A673 (cell line): ENCODE measurements around the gene LRRC8C. TPM values are rescaled to one million over a fixed set of nuclear protein-coding genes. Genes with fewer than 3 reads are reported as not detected.
"Not testable (repeated sequence)": the region's sequence is repeated elsewhere in the genome, so short reads cannot be mapped to it uniquely, and the experiment has no call there.

Source experiments
- BruUV-seq: library from RNA; stranded (reverse); fragments of 400-500 nt; replicated peaks from 2 replicates; lab custom pipeline; 2021; lab: Mats Ljungman, UMichigan
- CTCF ChIA-PET: fragments of 300-600 bp; sonication (Branson Sonifier 250); formaldehyde crosslinking; loops from one replicate; lab custom pipeline; 2022; ENCODE audit warnings: antibody characterized with exemption; lab: Charles Lee
- POLR2A ChIA-PET: fragments of 300-600 bp; sonication (Branson Sonifier 250); formaldehyde crosslinking; loops from one replicate; lab custom pipeline; 2022; ENCODE audit warnings: antibody characterized with exemption; ENCODE audit not compliant: low non-redundant PET; lab: Charles Lee
- DNase-seq: peaks from one replicate; pipeline ENCODE4 v3.0.0-alpha.2; 2015; ENCODE audit warnings: low spot score
- H3K27ac ChIP-seq: fragments of 200-600 bp; sonication (generic); 2 replicates; pipeline ENCODE4 v1.5.1; 2016; ENCODE audit warnings: mixed run types, low read depth, mild to moderate bottlenecking, mixed read lengths, antibody characterized with exemption, low read length; ENCODE audit not compliant: poor library complexity, severe bottlenecking
- H3K27me3 ChIP-seq: fragments of 200-600 bp; sonication (generic); replicated peaks from 2 replicates; pipeline ENCODE4 v1.6.1; 2017; ENCODE audit warnings: mixed run types, low read depth, mild to moderate bottlenecking, mixed read lengths, antibody characterized with exemption, low read length; ENCODE audit not compliant: insufficient read depth, poor library complexity
- H3K36me3 ChIP-seq: fragments of 200-600 bp; sonication (generic); 2 replicates; pipeline ENCODE4 v1.6.1; 2016; ENCODE audit warnings: mixed run types, mild to moderate bottlenecking, mixed read lengths, antibody characterized with exemption, low read length; ENCODE audit not compliant: insufficient read depth, poor library complexity, severe bottlenecking
- H3K4me1 ChIP-seq: fragments of 200-600 bp; sonication (generic); 2 replicates; pipeline ENCODE4 v1.6.1; 2017; ENCODE audit warnings: mixed run types, mild to moderate bottlenecking, mixed read lengths, antibody characterized with exemption, low read length; ENCODE audit not compliant: insufficient read depth, poor library complexity, severe bottlenecking
- H3K4me3 ChIP-seq: fragments of 200-600 bp; sonication (generic); 2 replicates; pipeline ENCODE4 v1.5.1; 2016; ENCODE audit warnings: low read depth, mixed run types, mild to moderate bottlenecking, mixed read lengths, low read length; ENCODE audit not compliant: poor library complexity, severe bottlenecking
- H3K9me3 ChIP-seq: fragments of 200-600 bp; sonication (generic); 2 replicates; pipeline ENCODE4 v1.6.1; 2016; ENCODE audit warnings: mixed run types, low read depth, mild to moderate bottlenecking, mixed read lengths, antibody characterized with exemption, low read length; ENCODE audit not compliant: poor library complexity, severe bottlenecking
- EZH2 ChIP-seq: fragments of 200-600 bp; sonication (generic); IDR thresholded peaks from 2 replicates; pipeline ENCODE4 v1.6.1; 2017; ENCODE audit warnings: borderline replicate concordance, low read depth, mild to moderate bottlenecking, mixed read lengths, antibody characterized with exemption, low read length; ENCODE audit not compliant: poor library complexity, severe bottlenecking
- intact Hi-C: fragments of 100-400 bp; cut with micrococcal nuclease; formaldehyde crosslinking; loops from one replicate; pipeline ENCODE4 v1.10.0; 2022; ENCODE audit not compliant: unreplicated experiment
- total RNA-seq: library from RNA; stranded (reverse); gene quantifications from 2 replicates; pipeline ENCODE4 v1.2.3, GENCODE V29; 2021
- TF ChIP-seq, protein P1 (sequence below): fragments of 300-800, 200-600 bp; sonication (generic); conservative IDR thresholded peaks from 2 replicates; pipeline ENCODE4 v1.5.1; 2017; ENCODE audit warnings: low read depth, mild to moderate bottlenecking, antibody characterized with exemption, low read length, moderate library complexity, mixed read lengths

LRRC8C gene
- total RNA-seq, 1 experiment from 2014 or later: 6.9 TPM

DNA sequence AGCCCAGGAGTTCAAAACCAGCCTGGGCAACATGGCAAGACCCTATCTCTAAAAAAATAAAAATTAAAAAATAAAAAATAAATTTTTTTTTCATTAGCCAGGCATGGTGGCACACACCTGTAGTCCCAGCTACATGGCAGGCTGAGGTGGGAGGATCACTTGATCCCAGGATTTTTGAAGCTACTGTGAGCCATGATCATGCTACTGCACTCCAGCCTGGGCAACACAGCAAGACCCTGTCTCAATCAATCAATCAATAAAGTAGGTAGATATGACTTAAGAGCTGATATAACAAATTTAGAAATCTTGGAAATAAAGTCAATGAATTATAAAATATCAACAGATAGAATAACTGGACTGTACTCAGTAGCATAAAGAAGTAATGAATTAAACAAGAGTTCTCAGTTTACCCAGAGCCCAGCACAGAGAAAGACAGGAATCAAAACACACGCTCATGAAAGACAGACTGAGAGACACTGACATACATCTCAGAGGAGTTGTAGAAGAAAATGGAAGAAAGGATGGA is 69.7 kb downstream of the LRRC8C start:
- TF ChIP-seq, protein P1, sequence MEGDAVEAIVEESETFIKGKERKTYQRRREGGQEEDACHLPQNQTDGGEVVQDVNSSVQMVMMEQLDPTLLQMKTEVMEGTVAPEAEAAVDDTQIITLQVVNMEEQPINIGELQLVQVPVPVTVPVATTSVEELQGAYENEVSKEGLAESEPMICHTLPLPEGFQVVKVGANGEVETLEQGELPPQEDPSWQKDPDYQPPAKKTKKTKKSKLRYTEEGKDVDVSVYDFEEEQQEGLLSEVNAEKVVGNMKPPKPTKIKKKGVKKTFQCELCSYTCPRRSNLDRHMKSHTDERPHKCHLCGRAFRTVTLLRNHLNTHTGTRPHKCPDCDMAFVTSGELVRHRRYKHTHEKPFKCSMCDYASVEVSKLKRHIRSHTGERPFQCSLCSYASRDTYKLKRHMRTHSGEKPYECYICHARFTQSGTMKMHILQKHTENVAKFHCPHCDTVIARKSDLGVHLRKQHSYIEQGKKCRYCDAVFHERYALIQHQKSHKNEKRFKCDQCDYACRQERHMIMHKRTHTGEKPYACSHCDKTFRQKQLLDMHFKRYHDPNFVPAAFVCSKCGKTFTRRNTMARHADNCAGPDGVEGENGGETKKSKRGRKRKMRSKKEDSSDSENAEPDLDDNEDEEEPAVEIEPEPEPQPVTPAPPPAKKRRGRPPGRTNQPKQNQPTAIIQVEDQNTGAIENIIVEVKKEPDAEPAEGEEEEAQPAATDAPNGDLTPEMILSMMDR: no peak
- no peak for TF ChIP-seq EZH2
- no TSS peak for BruUV-seq
- no peak overlapping the region for H3K4me3 ChIP-seq
- CTCF ChIA-PET: no interaction called here
- H3K9me3 ChIP-seq: no peaks in the 10 kb centered on the region
- H3K27ac ChIP-seq: no peak overlapping the region
- intact Hi-C loops: no loop called here
- POLR2A ChIA-PET: no interaction called here
- no peak for DNase-seq
- H3K36me3 ChIP-seq: no peaks in the 10 kb centered on the region
- peaks cover 12% of the 10 kb centered on the region for H3K4me1 ChIP-seq
- no peaks in the 10 kb centered on the region for H3K27me3 ChIP-seq

DNA sequence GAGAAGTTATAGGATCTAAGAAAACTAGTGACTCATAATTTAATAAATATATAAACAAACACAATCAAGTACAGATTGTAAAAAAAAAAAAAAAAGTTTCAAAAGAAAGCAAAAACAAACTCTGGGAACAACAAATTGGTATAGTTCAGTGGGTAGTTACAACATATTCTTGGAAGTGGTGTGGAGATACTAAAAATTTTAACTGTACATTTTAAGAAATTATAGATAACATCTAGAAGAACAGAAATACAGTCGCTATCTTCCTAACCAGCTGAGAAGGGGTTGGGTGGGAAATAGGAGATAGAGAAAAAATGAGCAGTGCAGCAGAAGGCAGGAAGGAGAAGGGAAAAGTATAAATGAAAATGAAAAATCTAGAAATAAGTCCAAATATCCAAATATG is 70.5 kb downstream of the LRRC8C start:
- Histone ChIP-seq H3K4me3 (no peak overlapping the region), H3K27me3 (no peaks in the 10 kb centered on the region), H3K9me3 (no peaks in the 10 kb centered on the region), H3K36me3 (no peaks in the 10 kb centered on the region), H3K4me1 (peaks cover 6% of the 10 kb centered on the region), H3K27ac (no peak overlapping the region)
- ChIA-PET CTCF (no interaction called here), POLR2A (no interaction called here)
- no TSS peak for BruUV-seq
- intact Hi-C loops: no loop called here
- TF ChIP-seq, protein P1: no peak
- no peak for TF ChIP-seq EZH2
- no peak for DNase-seq

DNA sequence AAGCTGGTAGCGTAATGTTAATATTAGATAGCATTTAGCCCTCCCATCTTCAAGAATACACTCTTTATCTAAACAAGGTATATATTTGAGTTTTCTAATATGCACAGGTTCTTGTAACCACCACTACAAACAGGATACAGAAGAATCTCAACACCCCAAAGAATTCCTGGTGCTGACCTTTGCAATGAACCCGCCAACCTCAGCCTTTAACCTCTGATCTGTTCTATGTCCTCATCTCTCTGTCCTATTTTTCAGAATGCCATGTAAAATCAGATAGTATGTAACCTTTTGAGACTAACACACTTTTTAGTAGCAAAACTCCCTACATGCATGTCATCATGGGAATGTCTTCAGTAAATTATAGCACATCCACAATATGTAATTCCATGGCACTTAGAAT is 71.1 kb downstream of the LRRC8C start:
- Histone ChIP-seq H3K4me3 (no peak overlapping the region), H3K9me3 (no peaks in the 10 kb centered on the region), H3K4me1 (peaks cover 8% of the 10 kb centered on the region), H3K27ac (no peak overlapping the region), H3K27me3 (no peaks in the 10 kb centered on the region), H3K36me3 (no peaks in the 10 kb centered on the region)
- intact Hi-C loops: no loop called here
- no peak for DNase-seq
- no TSS peak for BruUV-seq
- TF ChIP-seq, protein P1: no peak
- no peak for TF ChIP-seq EZH2
- CTCF ChIA-PET: no interaction called here
- POLR2A ChIA-PET: no interaction called here

DNA sequence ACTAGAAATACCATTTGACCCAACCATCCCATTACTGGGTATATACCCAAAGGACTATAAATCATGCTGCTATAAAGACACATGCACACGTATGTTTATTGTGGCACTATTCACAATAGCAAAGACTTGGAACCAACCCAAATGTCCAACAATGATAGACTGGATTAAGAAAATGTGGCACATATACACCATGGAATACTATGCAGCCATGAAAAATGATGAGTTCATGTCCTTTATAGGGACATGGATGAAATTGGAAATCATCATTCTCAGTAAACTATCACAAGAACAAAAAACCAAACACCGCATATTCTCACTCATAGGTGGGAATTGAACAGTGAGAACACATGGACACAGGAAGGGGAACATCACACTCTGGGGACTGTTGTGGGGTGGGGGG is 72.0 kb downstream of the LRRC8C start:
- H3K4me3 ChIP-seq, intact Hi-C loops, H3K27ac ChIP-seq, H3K27me3 ChIP-seq, POLR2A ChIA-PET, H3K9me3 ChIP-seq, BruUV-seq, CTCF ChIA-PET, H3K36me3 ChIP-seq, DNase-seq: not testable (repeated sequence)
- peaks cover 13% of the 10 kb centered on the region for H3K4me1 ChIP-seq
